H1 (cell line): Measurements from ENCODE around the gene DNAJB7.

Experiments
- POLR2A ChIP-seq, 2 experiments: IDR thresholded peaks; 1 replicate in 1 of 2; 2 replicates in 1 of 2; pipeline ENCODE4 v1.6.1; 2011; ENCODE audit warnings: low read depth in 2 of 2, low read length in 2 of 2, mild to moderate bottlenecking in 2 of 2; ENCODE audit errors: control extremely low read depth in 1 of 2
- TF ChIP-seq, protein P1 (sequence below), 3 experiments: IDR thresholded peaks; 1 replicate in 2 of 3; 2 replicates in 1 of 3; pipeline versions ENCODE4 v1.5.1 to v1.6.1; 2011; ENCODE audit warnings: low read length in 3 of 3, mild to moderate bottlenecking in 3 of 3, inconsistent platforms in 2 of 3, low read depth in 1 of 3, moderate library complexity in 1 of 3; ENCODE audit not compliant: insufficient read depth in 1 of 3; ENCODE audit errors: control extremely low read depth in 1 of 3

DNA sequence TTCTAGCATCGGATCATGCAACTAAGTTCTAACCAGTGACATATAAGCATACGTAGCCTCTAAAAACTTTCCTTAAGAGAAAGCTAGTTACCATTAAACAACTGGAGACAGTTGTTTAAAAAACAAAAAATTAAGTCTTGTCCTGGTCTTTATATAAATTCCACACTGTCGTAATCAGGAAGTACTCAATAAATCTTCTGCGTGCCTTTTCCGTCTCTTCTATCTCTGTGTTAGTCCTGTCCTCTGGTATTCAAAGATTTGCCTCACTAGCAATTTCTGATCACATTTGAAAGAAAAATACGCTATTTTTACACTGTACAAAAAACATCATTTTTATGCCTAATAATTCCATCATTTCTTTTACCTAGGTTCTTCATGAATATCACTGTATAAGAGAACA is 32.8 kb downstream of the DNAJB7 start:
- TF ChIP-seq POLR2A (IDR thresholded peaks at IDR 0.05; ENCODE audit: control extremely low read depth in 1 of 2, low read depth in 2 of 2, low read length in 2 of 2): no peak
- TF ChIP-seq, protein P1, sequence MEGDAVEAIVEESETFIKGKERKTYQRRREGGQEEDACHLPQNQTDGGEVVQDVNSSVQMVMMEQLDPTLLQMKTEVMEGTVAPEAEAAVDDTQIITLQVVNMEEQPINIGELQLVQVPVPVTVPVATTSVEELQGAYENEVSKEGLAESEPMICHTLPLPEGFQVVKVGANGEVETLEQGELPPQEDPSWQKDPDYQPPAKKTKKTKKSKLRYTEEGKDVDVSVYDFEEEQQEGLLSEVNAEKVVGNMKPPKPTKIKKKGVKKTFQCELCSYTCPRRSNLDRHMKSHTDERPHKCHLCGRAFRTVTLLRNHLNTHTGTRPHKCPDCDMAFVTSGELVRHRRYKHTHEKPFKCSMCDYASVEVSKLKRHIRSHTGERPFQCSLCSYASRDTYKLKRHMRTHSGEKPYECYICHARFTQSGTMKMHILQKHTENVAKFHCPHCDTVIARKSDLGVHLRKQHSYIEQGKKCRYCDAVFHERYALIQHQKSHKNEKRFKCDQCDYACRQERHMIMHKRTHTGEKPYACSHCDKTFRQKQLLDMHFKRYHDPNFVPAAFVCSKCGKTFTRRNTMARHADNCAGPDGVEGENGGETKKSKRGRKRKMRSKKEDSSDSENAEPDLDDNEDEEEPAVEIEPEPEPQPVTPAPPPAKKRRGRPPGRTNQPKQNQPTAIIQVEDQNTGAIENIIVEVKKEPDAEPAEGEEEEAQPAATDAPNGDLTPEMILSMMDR (IDR thresholded peaks at IDR 0.05; ENCODE audit: control extremely low read depth in 1 of 3, insufficient read depth in 1 of 3, low read depth in 1 of 3, low read length in 3 of 3): no peak
